Measurements from ENCODE around the gene TMEM98.

- TF ChIP-seq PATZ1 (CRISPR knock-in tag; IDR thresholded peaks at IDR 0.05; ENCODE audit: borderline replicate concordance), result no peak
- TF ChIP-seq CSDC2 (CRISPR knock-in tag; IDR thresholded peaks at IDR 0.05), result no peak
- TF ChIP-seq, protein P1, sequence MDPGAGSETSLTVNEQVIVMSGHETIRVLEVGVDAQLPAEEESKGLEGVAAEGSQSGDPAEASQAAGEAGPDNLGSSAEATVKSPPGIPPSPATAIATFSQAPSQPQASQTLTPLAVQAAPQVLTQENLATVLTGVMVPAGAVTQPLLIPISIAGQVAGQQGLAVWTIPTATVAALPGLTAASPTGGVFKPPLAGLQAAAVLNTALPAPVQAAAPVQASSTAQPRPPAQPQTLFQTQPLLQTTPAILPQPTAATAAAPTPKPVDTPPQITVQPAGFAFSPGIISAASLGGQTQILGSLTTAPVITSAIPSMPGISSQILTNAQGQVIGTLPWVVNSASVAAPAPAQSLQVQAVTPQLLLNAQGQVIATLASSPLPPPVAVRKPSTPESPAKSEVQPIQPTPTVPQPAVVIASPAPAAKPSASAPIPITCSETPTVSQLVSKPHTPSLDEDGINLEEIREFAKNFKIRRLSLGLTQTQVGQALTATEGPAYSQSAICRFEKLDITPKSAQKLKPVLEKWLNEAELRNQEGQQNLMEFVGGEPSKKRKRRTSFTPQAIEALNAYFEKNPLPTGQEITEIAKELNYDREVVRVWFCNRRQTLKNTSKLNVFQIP (CRISPR knock-in tag; IDR thresholded peaks at IDR 0.05; ENCODE audit: borderline replicate concordance, low read depth), result no peak
- no peak for TF ChIP-seq ZFP3 (CRISPR knock-in tag; IDR thresholded peaks at IDR 0.05)
- no peak for TF ChIP-seq CREB5 (CRISPR knock-in tag; IDR thresholded peaks at IDR 0.05; ENCODE audit: low read depth)
Measured at GRCh38 chr17:32947736-32948135, 19.8 kb downstream of the TMEM98 start.

All from SK-N-SH treated with all-trans-retinoic acid at 6 μM for 48 hours (cell line).